ENCODE results near the gene PI16. TPM values are rescaled to one million over a fixed set of nuclear protein-coding genes. Genes with fewer than 3 reads are reported as not detected.

The PI16 gene
- total and polyA plus RNA-seq, 2 of the 13 experiments (the other 11 are each of a cell fraction or from before 2014, with no cell fraction given), result not detected

GRCh38 chr6:36956446-36956820, 1.9 kb downstream of the PI16 start:
- no peak for DNase-seq (ENCODE audit: low spot score)
- ATAC-seq, result no peak
- Histone ChIP-seq H3K4me2 (ENCODE audit: low read depth, low read length) (no peak overlapping the region), H3K4me1 (ENCODE audit: insufficient read depth, low read length) (peaks cover 8% of the 10 kb centered on the region; the same call in 1 of the 2 replicates), H3K79me2 (ENCODE audit: insufficient read depth, low read length) (no peaks in the 10 kb centered on the region), H2AFZ (ENCODE audit: low read length) (no peak overlapping the region), H3K27ac (ENCODE audit: extremely low read length, insufficient read depth, low read length) (no peak overlapping the region), H3K27me3 (ENCODE audit: control insufficient read depth in 1 of 2, insufficient read depth in 2 of 2, low read length in 2 of 2) (peaks cover 12 to 55% of the 10 kb centered on the region in 2 experiments; a peak in 3 of 5 replicates), H4K20me1 (ENCODE audit: insufficient read depth, low read length) (no peaks in the 10 kb centered on the region), H3K4me3 (replicated peaks in 1 of 3; ENCODE audit: insufficient read depth in 1 of 3, low read depth in 2 of 3, low read length in 3 of 3) (no peak overlapping the region), H3K9me3 (ENCODE audit: low read length) (no peaks in the 10 kb centered on the region), H3K9ac (ENCODE audit: insufficient read depth, low read depth, low read length) (no peak overlapping the region), H3K36me3 (replicated peaks in 1 of 2; ENCODE audit: control insufficient read depth in 1 of 2, insufficient read depth in 2 of 2, low read length in 2 of 2) (no peaks in the 10 kb centered on the region)
- no TSS peak for BruUV-seq (replicated peaks)
- CTCF ChIA-PET (ENCODE audit: low intra/inter-chr PET ratio, low total read pairs), result no interaction called here
- POLR2A ChIA-PET, result interaction anchor here (1.7 kb wide), 1 partner anchor 30 kb away, joined by 5 read pairs; the partner anchor contains the start of gene MTCH1
- no peak for FAIRE-seq
- TF ChIP-seq ZBTB20 (CRISPR knock-in tag; IDR thresholded peaks at IDR 0.05; ENCODE audit: borderline replicate concordance, low read depth), result no peak
- peak; percentile 82 for TF ChIP-seq ZNF629 (CRISPR knock-in tag; conservative IDR thresholded peaks at IDR 0.05)
- in situ Hi-C loops (cut with HindIII; ENCODE audit: extremely low pct_ligation_motif_present, low pct_unique_long_range_greater_than_20kb), result no loop called here
- intact Hi-C loops (cut with micrococcal nuclease; ENCODE audit: unreplicated experiment), result no loop called here

GRCh38 chr6:36957773-36958271, 3.3 kb downstream of the PI16 start:
- 49% methylated on average over 5 of the region's 9 CpGs for WGBS (ENCODE audit: low lambda C conversion rate)
- no peak overlapping the region for H3K9ac ChIP-seq (ENCODE audit: insufficient read depth, low read depth, low read length)
- POLR2A ChIA-PET, result no interaction called here
- ATAC-seq, result no peak
- H3K27me3 ChIP-seq (ENCODE audit: control insufficient read depth in 1 of 2, insufficient read depth in 2 of 2, low read length in 2 of 2), result peaks cover 15 to 54% of the 10 kb centered on the region in 2 experiments; a peak in 3 of 5 replicates
- TF ChIP-seq ZBTB14 (CRISPR knock-in tag; IDR thresholded peaks at IDR 0.05) (no peak), ZNF597 (CRISPR knock-in tag; IDR thresholded peaks at IDR 0.05) (no peak), RCOR2 (CRISPR knock-in tag; IDR thresholded peaks at IDR 0.05) (no peak), ZBTB21 (CRISPR knock-in tag; IDR thresholded peaks at IDR 0.05) (no peak), FOXJ3 (CRISPR knock-in tag; IDR thresholded peaks at IDR 0.05; ENCODE audit: borderline replicate concordance) (no peak), ZNF607 (CRISPR knock-in tag; IDR thresholded peaks at IDR 0.05; ENCODE audit: borderline replicate concordance) (no peak), KLF16 (CRISPR knock-in tag; IDR thresholded peaks at IDR 0.05) (no peak)
- FAIRE-seq, result no peak
- no peak for DNase-seq (ENCODE audit: low spot score)
- H3K4me1 ChIP-seq (ENCODE audit: insufficient read depth, low read length), result peaks cover 8% of the 10 kb centered on the region; the same call in 1 of the 2 replicates
- no peak overlapping the region for H2AFZ ChIP-seq (ENCODE audit: low read length)
- BruUV-seq (replicated peaks), result no TSS peak
- CTCF ChIA-PET (ENCODE audit: low intra/inter-chr PET ratio, low total read pairs), result no interaction called here
- H3K4me3 ChIP-seq (replicated peaks in 1 of 3; ENCODE audit: insufficient read depth in 1 of 3, low read depth in 2 of 3, low read length in 3 of 3), result no peak overlapping the region
- no peak overlapping the region for H3K27ac ChIP-seq (ENCODE audit: extremely low read length, insufficient read depth, low read length)
- H4K20me1 ChIP-seq (ENCODE audit: insufficient read depth, low read length), result no peaks in the 10 kb centered on the region
- no peaks in the 10 kb centered on the region for H3K79me2 ChIP-seq (ENCODE audit: insufficient read depth, low read length)
- intact Hi-C loops (cut with micrococcal nuclease; ENCODE audit: unreplicated experiment), result no loop called here
- in situ Hi-C loops (cut with HindIII; ENCODE audit: extremely low pct_ligation_motif_present, low pct_unique_long_range_greater_than_20kb), result no loop called here
- no peaks in the 10 kb centered on the region for H3K9me3 ChIP-seq (ENCODE audit: low read length)
- no peak overlapping the region for H3K4me2 ChIP-seq (ENCODE audit: low read depth, low read length)
- H3K36me3 ChIP-seq (replicated peaks in 1 of 2; ENCODE audit: control insufficient read depth in 1 of 2, insufficient read depth in 2 of 2, low read length in 2 of 2), result no peaks in the 10 kb centered on the region

All from HepG2 (cell line).